ENCODE measurements around the gene RCC2.

GRCh38 chr1:17465228-17465627 is 25.8 kb upstream of the RCC2 start:
- TF ChIP-seq POLR2AphosphoS5 (IDR thresholded peaks at IDR 0.05; ENCODE audit: low read depth, low read length), result no peak
- no peak for TF ChIP-seq GATA2 (CRISPR knock-in tag; IDR thresholded peaks at IDR 0.05)
- TF ChIP-seq CHD2 (IDR thresholded peaks at IDR 0.05; ENCODE audit: low read length, partially characterized antibody), result no peak
- no peak for TF ChIP-seq NFIC (IDR thresholded peaks at IDR 0.05; ENCODE audit: borderline replicate concordance)
- no peak for TF ChIP-seq SIN3A (IDR thresholded peaks at IDR 0.05; ENCODE audit: borderline replicate concordance, low read depth, low read length)
- TF ChIP-seq, protein P1, sequence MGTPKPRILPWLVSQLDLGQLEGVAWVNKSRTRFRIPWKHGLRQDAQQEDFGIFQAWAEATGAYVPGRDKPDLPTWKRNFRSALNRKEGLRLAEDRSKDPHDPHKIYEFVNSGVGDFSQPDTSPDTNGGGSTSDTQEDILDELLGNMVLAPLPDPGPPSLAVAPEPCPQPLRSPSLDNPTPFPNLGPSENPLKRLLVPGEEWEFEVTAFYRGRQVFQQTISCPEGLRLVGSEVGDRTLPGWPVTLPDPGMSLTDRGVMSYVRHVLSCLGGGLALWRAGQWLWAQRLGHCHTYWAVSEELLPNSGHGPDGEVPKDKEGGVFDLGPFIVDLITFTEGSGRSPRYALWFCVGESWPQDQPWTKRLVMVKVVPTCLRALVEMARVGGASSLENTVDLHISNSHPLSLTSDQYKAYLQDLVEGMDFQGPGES (IDR thresholded peaks at IDR 0.05; ENCODE audit: low read depth, low read length), result no peak
- no peak for TF ChIP-seq MXI1 (IDR thresholded peaks at IDR 0.05; ENCODE audit: low read depth, low read length)
- TF ChIP-seq, protein P2, sequence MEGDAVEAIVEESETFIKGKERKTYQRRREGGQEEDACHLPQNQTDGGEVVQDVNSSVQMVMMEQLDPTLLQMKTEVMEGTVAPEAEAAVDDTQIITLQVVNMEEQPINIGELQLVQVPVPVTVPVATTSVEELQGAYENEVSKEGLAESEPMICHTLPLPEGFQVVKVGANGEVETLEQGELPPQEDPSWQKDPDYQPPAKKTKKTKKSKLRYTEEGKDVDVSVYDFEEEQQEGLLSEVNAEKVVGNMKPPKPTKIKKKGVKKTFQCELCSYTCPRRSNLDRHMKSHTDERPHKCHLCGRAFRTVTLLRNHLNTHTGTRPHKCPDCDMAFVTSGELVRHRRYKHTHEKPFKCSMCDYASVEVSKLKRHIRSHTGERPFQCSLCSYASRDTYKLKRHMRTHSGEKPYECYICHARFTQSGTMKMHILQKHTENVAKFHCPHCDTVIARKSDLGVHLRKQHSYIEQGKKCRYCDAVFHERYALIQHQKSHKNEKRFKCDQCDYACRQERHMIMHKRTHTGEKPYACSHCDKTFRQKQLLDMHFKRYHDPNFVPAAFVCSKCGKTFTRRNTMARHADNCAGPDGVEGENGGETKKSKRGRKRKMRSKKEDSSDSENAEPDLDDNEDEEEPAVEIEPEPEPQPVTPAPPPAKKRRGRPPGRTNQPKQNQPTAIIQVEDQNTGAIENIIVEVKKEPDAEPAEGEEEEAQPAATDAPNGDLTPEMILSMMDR (IDR thresholded peaks at IDR 0.05), result no peak
